A172 (cell line): ENCODE measurements around the gene SLC24A1. TPM values are rescaled to one million over a fixed set of nuclear protein-coding genes. Genes with fewer than 3 reads are reported as not detected.

Experiments
- DNase-seq: peaks from one replicate; pipeline ENCODE4 v3.0.0-alpha.2; 2015; ENCODE audit warnings: low spot score
- total RNA-seq: library from RNA; depleted of rRNA; stranded (reverse); fragments of >200 nt; shearing (Covaris generic); gene quantifications from 2 replicates; pipeline ENCODE4 v1.2.3, GENCODE V29; 2014

Gene SLC24A1
- total RNA-seq, 1 experiment from 2014 or later = 4.2 TPM

- DNase-seq = no peak
Measured at GRCh38 chr15:65618560-65619109, 3.1 kb upstream of the SLC24A1 start.

- DNase-seq = no peak
Measured at GRCh38 chr15:65619626-65620290, 2.0 kb upstream of the SLC24A1 start.

GRCh38 chr15:65620833-65621232, 905 bp upstream of the SLC24A1 start:
- no peak for DNase-seq

- no peak for DNase-seq
Measured at GRCh38 chr15:65623103-65623502, 1.4 kb downstream of the SLC24A1 start.

- DNase-seq = no peak
Measured at GRCh38 chr15:65626856-65627255, 5.1 kb downstream of the SLC24A1 start.

- no peak for DNase-seq
Measured at GRCh38 chr15:65629548-65629947, 7.8 kb downstream of the SLC24A1 start.

GRCh38 chr15:65630760-65631159, 9.0 kb downstream of the SLC24A1 start:
- DNase-seq = no peak

GRCh38 chr15:65631503-65631902, 9.8 kb downstream of the SLC24A1 start:
- DNase-seq = no peak

- DNase-seq = no peak
Measured at GRCh38 chr15:65632780-65633375, 11.1 kb downstream of the SLC24A1 start.

- DNase-seq = no peak
Measured at GRCh38 chr15:65633752-65634151, 12.0 kb downstream of the SLC24A1 start.

- DNase-seq = no peak
Measured at GRCh38 chr15:65634356-65634755, 12.6 kb downstream of the SLC24A1 start.

- DNase-seq = no peak
Measured at GRCh38 chr15:65638109-65638508, 16.4 kb downstream of the SLC24A1 start.

GRCh38 chr15:65638681-65639089, 16.9 kb downstream of the SLC24A1 start:
- DNase-seq = peak; percentile 62

GRCh38 chr15:65639509-65639908, 17.8 kb downstream of the SLC24A1 start:
- DNase-seq = no peak

GRCh38 chr15:65641768-65642475, 20.2 kb downstream of the SLC24A1 start:
- no peak for DNase-seq

- DNase-seq = peak; percentile 10
Measured at GRCh38 chr15:65642594-65642993, 20.9 kb downstream of the SLC24A1 start.

- DNase-seq = no peak
Measured at GRCh38 chr15:65644282-65644681, 22.5 kb downstream of the SLC24A1 start.

- DNase-seq = no peak
Measured at GRCh38 chr15:65645392-65645791, 23.7 kb downstream of the SLC24A1 start.

GRCh38 chr15:65646486-65646885, 24.7 kb downstream of the SLC24A1 start:
- peak; percentile 9 for DNase-seq

- no peak for DNase-seq
Measured at GRCh38 chr15:65650312-65651041, 28.7 kb downstream of the SLC24A1 start.

- DNase-seq = no peak
Measured at GRCh38 chr15:65651042-65651322, 29.2 kb downstream of the SLC24A1 start.
